Activated CD4-positive, alpha-beta T cell treated with anti-CD3 and anti-CD28 coated beads, Interleukin-10, Interleukin-2, amounts not matched to agents 100 ng/mL and 50 ng/mL, durations not matched to agents 16 hours and 8 hours (primary cell): ENCODE results near the gene CHID1.

Experiments used
- DNase-seq: peaks from one replicate; pipeline ENCODE4 v3.0.0-alpha.2; 2020

CHID1 gene

DNA sequence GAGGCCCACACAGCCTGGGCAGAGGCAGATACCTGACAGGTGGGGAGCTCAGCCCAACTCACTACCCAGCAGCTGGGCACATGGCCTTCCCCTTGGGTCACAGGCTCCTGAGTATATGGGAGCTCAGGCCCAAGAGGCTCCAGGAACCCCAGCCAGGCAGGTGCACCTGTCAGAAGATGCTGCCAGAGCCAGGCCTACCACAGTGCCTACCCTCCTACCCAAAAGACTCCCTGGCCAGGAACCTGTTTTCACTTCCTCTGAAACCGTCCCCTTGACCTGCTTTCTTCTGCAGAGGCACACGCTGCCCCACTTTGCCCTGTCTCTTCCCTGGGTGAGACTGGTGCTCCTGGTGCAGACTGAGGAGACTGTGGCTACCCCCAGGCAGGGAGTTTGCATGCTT is 2.9 kb downstream of the CHID1 start:
- DNase-seq: no peak

DNA sequence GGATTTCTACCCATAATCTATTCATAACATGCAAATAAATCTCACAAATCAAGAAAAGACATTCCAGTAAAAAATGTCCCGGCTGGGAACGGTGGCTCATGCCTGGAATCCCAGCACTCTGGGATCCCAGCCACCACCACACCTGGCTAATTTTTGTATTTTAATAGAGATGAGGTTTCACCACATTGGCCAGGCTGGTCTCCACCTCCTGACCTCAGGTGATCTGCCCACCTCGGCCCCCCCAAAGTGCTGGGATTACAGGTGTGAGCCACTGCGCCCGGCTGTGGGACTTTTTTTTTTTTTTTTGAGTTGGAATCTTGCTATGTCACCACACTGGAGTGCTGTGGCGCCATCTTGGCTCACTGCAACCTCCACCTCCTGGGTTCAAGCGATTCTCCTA is 4.7 kb downstream of the CHID1 start:
- DNase-seq: no peak

DNA sequence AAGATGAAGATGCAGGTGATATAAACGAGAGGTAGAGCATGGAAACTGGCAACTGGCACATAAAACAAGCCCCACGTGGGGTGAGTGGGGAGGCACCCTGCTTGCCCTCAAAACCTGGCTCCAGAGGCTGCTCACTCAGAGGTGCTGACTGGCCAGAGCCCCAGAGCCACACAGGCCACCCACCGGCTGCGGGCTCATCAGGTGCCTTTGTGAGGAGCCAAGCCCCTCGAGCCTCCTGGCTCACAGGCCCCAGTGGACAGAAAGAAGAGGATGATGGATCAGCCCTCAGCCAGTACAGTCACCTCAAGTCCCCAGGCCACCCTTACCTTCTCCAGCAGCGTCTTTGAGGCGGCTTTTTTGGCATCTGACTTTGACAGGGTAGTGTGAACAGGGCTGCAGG is 6.2 kb downstream of the CHID1 start:
- DNase-seq: no peak

DNA sequence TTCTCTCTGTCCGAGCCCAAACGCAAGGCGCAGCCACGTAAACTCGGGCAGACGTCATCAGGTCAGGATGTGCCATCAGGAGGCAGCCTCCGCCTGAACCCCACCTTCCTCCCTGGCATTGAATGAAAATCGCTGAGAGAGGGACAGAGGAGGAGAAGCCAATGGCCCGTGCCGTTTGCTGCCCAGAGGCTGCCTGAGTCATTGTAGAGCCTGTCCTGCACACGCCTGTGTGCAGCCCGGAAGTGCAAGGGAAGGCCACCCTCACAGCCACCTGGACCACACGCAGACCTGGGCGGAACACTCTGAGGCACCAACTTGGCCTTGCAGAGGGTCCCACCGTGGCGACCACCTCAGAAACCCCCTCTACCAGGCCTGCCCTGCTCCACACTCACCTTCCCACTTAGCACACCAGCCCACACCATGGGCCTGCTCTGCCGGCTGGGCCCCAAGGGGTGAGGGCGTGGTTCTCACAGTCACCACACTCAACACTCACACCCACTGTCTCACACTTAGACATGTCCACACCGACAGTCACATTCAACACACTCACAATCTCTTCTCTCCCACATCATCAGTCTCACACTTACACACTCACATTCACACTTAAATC is 9.1 kb downstream of the CHID1 start:
- no peak for DNase-seq

DNA sequence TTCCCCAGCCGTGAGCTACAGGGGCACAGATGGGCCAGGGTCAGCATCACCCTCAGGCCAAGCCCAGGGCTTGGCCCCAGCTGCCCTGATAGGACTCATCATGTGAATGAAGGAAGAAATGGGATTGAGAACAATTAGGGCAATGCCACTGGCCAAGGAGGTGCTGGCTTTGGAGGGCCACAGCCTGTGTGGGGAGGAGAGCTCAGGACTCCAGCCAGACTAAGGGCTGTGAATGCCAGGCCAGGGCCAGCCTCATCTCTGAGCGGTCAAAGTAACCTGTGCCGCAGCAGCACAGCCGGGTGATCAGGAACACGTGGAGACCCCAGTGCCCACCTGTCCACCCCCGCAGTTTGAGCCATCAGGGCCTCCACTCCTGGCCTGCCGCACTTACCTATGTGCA is 10.1 kb downstream of the CHID1 start:
- no peak for DNase-seq

DNA sequence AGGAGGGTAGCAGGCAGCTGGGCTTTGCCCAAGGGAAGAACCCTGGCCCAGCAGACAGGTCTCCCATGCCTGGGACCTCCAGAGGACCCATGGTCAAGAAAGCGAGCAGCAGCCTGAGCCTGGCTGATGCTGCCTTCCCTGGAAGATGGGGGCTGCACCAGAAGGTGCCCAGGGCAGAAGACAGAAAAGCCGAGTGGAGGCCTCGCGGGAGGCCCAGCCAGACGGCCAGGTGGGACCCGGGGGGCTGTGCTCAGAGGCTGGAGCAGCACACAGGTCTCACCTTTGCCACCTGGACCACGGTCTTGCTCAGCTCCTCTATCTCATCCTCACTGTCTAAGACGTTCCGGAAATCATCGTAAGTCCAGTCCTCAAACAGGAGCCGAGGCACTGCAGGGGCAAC is 10.9 kb downstream of the CHID1 start:
- no peak for DNase-seq

DNA sequence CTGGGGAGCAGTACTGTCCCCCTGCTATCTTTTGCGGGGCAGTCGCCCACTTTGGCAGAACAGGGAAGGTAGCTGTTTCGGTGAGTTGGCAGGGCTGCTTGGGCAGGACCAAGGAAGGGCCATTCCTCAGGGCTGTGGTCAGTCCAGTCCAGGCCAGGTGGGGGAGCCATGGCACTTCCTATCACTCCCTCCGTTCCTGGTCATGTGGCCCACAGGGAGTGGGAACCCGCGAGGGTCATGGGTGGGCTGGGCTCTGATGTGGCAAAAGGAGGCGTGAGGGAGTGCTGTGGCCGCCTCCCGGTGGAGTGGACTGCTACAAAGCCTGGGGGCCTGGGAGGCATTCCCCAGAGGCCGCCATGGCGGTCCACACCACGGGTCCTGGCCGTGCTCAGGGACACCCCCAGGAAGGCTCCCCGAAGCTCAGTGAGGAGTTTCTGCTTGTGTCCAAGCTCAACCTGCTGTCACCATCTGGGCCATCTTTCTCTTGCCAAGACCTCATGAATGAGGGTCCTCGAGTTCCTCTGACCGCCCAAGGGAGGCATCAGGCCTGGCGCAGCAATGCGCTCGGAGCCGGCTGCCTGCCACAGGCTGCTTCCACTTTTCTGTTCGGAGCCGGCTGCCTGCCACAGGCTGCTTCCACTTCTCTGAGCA is 11.9 kb downstream of the CHID1 start:
- no peak for DNase-seq

DNA sequence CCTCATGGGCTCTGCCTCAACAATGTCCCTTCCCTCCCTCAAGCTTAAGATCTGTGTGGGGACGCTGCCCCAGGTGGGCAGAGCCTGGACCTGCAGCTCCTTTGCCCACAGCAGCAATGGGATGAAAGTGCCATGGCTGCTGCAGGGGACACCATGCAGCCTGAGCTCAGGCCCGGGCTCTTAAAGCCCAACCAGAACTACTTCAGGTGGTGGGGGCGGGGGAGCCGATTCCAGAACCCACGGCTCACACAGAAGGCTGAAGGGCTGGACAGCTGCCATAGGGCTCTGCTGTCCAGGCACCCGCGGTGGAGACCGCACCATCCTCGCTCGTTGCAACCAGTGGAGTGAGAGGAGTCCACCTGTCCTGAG is 12.5 kb downstream of the CHID1 start:
- DNase-seq: no peak

DNA sequence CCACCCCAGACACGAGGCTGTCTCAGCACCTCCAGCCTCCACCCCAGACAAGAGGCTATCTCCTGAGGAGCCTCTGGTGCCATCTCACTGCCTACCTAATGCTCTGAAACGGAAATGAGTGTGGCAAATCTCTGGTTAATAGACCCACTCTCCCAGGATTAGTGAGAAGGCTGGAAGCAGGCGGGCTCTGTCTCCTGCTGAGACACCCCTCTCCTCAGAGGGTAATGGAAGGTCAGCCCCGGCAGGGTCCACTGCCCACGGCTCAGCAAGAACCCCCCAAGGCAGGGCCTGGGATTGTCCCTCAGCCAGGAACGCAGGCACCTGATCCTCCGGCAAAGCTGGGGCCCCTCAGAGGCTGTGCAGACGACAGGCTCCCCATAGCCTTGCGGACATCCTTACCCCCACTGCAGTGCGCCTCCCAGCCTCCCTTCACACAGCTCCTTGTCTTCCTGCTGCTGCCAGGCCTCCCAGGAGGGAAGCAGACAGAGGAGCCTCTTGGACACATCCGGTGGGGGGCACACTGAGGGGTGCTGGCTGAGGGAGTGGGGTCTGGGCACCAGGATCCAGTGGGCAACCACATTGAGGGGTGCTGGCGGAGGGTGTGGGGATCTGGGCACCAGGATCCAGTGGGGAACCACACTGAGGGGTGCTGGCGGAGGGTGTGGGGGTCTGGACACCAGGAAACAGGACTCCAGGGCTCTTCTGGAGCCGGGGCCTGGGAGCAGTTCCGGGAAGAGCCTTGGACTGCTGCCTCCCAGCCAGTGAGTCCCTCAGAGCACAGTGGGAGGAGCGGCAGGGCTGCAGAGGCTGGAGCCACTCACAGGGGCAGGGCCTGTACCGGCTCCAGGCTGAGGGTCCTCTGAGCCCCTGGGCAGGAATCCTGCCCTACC is 13.1 kb downstream of the CHID1 start:
- DNase-seq: no peak

DNA sequence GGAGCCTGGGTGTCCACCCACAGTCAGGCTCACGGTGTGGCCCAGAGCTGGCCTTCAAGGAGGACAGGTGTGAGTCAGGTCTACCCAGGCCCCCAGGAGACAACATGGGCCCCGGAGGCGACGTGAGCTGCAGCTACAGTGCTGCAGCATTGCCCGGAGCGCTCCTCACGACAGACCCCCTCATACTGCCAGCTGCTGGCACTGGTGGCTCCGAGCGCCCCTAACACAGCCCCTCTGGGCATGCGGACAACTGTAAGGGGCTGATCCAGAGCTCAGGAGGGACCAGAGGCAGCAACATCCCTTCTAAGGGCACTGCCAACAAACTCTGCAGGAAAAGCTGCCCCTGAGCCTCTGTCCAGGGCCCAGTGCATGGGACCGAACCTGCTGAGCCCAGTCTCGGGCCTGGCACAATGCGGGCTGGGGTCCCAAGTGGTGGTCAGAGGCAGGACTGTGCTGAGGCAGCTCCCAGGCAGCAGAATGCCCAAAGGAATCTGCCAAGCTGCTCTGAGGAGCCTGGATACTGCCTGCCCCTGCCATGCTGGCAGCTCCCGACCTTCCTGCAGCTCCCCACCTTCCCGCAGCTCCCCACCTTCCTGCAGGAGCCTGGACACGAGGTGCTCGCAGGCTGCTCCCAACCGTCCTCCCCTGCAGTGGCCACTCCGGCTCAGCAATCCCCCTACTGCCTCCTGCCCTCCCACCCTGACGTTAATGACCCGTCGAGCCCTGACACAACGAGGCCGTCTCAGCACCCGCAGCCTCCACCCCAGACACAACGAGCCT is 15.1 kb downstream of the CHID1 start:
- DNase-seq: no peak

DNA sequence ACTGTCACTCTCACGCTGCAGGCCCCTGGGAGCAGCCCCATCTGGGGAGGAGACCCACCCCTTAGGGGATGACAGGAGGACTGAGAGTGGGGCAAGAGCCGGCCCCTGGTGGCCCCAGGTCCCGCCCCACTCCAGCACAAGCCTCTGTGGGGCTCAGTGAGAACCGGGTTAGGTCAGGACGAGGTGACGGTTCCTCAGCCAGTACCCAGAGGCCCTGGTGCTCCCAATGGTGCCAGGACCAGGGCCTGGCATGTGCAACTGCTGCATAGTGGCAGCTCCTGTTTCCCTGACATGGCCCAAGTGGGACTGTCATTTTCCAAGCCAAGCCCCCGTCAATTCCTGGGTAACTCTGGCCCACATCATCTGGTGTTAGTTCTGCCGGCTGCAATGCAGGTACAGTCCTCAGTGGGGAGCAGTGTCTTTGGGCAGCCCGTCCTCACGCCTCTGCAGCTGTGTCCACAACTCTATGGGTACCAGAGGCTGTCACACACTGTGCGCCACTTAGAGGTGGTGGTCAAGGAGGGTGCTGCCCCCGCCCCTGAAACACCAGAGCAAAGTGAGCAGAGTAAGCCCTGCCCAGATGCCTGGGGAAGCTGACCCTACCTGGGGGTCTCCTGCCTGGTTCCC is 15.9 kb downstream of the CHID1 start:
- DNase-seq: no peak

DNA sequence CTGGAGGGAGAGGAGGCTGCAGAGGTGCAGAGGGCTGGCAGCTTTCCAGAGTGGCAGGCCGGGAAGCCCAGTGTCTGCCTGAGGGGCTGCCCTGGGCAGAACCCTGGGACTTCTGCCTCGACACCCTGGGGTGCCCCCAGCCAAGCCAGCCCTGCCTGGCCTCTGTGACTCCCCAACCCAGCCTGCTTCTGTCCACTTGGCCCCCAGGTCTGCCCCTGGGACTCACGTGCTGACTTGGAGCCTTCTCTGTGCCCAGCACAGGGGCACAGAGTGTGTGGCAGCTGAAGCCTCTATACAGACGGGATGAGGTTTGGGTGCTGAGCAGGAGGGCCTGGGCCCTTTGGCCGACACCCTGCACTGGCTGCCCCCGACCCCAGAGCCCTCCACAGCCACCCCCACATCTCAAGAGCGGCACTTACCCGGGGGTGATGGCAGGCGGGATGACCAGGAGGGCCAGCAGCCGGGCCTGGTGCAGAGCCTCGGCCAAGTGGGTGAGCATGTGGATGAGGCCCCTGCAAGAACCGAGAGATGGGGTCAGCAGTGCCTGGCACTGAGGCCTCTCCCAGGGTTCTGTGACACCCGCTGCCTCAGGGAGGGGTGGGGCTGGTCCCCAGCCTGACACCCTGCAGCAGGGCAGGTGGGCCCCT is 17.5 kb downstream of the CHID1 start:
- DNase-seq: no peak

DNA sequence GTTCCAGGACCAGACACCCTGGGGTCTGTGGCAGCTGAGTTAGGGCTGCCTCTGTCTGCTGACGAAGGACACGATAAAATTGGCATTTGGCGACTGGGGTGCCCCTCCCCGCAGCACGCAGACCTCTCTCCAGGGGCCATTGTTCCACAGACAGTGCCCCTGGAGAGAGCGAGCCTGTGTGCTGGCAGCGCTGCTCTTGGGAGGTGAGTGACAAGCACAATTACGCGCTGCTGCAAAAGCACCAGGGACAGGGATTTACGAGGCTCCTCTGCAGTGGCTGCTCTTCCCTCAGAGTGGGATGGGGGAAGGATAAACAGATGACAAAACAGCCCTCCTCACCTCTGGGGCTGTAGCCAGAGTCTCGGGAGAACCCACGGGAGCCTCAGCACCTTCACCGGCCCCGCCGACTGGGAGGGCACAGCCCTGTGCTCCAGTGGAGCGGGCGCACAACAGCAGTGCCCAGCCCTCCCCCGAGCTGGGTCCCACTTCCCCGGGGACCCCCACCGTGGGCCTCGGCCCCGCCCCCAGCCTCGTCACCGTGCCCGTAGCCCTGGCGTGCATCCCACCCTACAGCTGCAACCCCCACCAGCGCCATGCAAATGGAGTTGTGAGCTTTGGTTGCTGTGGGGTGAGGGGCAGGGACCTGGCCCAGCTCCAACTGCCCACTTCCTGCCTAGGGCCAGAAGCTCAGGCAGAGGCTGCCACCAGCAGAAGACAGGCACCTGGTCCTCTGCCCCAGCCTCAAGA is 19.6 kb downstream of the CHID1 start:
- no peak for DNase-seq

DNA sequence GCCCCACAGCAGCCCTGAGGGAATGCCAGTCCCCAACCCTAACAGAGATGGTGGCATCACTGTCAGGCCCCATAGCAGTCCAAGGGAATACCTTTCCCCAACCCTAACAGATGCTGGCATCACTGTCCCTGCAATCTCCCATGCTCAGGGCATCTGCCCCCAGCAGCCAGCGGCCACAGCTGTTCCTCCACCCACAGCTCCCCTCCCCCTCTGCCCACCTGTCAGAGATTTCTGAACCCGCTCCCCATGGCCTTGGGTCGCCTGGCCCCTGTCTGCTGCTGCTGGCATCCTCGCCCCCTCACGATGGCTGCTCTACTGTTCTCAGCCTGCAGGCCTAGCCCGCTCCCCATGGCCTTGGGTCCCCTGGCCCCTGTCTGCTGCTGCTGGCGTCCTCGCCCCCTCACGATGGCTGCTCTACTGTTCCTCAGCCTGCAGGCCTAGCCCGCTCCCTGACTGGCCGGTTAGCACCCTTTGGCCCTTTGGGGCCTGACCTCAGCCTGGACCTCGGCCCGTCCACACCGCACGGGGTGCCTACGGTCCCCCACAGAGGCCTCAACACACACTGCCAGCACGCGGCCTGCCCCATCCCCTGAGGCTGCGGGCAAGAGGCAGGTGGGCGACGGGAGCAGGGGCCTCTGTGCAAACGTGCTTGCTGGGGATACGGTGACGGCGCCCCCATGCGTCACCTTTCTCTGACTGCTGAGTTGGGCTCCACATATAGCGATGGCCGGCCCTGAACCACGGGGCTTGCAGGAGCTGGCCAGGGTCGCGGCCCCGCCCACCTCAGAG is 20.7 kb downstream of the CHID1 start:
- DNase-seq: no peak

DNA sequence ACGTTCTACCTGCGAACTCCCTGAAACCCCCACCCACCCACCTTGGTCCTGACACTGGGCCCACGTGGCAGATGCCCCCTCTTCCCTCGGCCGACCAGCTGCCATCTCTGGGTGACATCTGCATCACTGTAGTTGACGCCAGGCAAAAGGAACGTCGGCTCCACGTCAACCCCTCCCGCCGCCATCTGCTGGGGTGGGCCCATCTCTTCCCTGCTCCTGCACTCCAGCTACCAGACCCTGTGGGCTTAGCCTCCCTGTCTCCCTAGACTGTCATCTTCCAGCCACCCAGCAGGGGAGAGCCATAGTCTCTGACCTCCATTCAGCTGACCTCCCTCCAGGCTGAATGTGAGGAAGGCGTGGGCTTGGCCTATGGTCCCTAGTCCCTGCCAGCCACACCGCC is 21.4 kb downstream of the CHID1 start:
- no peak for DNase-seq

DNA sequence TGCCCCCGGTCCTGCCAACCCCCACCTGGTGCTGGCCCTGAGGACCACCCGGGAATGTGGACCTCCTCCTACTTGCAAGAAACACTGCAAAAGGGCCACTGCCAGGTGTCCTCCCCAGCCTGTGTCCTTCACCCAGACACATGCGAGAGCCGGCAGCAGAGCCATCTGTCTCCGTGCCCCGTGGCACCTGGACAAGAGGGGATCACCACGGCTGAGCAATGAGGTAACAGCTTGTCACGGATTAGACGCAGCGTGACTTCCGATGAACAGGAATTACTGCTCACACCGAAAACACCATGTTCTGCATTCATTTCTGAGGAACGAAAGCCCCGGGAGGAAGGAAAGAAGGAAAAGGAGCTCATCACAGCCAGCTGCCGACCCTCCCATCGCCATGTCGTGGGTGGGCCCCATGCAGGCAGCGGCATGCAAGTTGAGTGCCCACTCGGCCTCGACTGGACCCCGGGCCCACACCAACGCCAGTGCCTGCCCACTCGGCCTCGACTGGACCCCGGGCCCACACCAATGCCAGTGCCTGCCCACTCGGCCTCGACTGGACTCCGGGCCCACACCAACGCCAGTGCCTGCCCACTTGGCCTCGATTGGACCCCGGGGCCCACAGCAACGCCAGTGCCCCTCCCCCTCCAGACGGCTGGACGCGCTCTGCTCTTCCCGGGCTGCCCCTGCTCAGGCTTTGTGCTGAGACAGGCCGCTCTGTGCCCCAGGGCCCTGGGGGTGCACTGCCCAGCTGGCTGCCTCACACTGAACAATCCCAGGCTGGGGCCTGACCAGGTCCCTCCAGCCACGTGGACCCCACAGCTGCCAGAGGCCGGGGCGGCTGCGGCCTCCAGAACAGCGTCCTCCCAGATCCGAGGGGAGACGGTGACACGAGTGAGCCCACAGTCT is 22.0 kb downstream of the CHID1 start:
- DNase-seq: no peak

DNA sequence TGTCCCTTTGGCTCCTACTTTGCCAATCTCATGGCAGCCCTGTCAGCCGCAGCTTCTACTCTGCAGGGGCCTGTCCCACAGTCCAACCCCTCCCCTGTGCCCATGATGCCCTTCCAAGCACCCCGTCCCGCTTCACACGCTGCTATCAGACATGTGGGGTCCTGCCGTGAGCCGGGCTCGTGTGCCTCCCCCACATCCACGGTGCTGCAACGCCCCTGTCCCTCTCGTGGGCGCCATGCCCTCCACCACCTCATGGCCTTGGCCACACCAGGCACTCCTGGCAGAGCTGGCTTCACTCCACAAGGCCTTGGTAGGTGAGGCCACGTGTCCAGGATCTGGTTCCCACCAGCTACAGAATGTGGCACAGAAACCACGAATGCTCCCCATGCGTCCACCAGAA is 23.0 kb downstream of the CHID1 start:
- DNase-seq: no peak

DNA sequence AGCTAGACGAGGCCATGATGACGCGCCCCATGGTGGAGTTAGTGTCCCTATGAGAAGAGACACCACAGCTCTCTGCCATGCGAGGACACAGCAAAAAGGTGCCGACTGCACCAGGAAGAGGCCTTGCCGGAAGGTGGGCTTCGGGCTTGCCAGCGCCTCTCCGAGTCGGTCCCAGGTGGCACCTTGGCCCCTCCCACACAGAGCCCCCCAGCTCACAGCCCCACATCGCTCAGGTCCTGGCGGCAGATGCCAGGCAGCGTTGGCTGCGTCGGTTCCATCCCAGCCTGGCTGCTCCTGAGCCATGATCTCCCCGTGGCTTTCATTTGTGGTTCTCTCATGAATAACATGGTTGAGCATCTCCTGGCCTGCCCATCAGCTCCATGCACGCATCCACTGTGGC is 24.0 kb downstream of the CHID1 start:
- no peak for DNase-seq

DNA sequence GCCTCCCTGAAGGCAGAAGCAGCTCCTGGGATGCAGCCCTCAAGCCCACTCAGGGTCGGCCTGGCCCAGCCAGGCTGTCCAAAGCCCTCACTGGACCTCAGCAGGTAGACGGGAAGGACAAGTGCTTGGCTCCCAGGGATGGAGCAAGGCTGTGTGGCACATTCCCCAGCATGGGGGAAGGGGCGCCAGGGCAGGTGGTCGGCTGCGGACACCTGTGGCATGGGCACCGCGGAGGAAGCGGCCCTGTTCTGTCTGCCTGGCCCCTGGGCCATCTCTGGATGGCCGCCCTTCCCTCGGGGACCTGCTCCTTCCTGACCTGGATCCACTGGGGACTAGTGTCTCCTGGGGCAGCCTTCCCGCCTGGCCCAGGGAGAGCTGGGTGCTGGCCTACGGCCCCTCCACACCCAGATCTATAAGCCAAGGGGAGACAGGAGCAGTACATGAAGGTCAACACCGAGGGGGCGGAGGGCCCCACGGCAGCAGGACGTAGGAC is 26.0 kb downstream of the CHID1 start:
- no peak for DNase-seq

DNA sequence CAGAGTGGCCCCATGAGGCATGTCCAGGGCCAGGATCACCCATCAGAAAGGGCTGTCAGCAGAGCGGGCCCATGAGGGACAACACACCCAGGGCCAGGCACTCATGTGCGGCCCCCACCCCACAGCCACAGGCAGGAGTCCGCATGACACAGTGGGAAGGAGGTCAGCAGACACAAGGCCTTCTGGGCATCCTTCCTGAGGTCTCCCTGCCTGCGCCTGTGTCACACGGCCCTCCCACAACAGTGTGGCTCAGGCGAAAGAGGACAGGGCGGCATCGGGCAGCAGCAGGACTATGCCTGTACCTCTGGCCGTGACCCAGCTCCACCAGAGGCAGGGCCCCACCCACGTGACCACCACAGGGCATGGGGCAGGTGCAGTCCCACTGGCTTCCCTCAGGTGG is 27.1 kb downstream of the CHID1 start:
- no peak for DNase-seq
